Body of pancreas (tissue), 4 donors: ENCODE data around the gene RAMP1. TPM values are rescaled to one million over a fixed set of nuclear protein-coding genes. Genes with fewer than 3 reads are reported as not detected.
A peak's percentile ranks its signal among the peaks of the same experiment; 100 is the strongest.

Experiments used
- ATAC-seq: fragments of 150-250 bp; one replicate; pipeline ENCODE4 v1.9.1; 2016
- DNase-seq, 4 donors: peaks; one replicate each; pipeline ENCODE4 v3.0.0-alpha.2; 2019
- H3K27ac ChIP-seq, 4 donors: fragments of 200-600 bp; sonication (generic); 1 replicate in 3 of 4; 2 replicates in 1 of 4; pipeline versions ENCODE4 v1.5.1 to v1.6.1; 2016 to 2019; ENCODE audit warnings: mild to moderate bottlenecking in 1 of 4, mixed read lengths in 1 of 4, moderate library complexity in 1 of 4
- H3K27me3 ChIP-seq, 2 donors: fragments of 200-600 bp; sonication (generic); one replicate each; pipeline ENCODE4 v1.6.0; 2016; ENCODE audit warnings: mild to moderate bottlenecking in 1 of 2
- H3K36me3 ChIP-seq, 2 donors: fragments of 200-600 bp; sonication (generic); replicated peaks in 1 of 2; 2 replicates each; pipeline ENCODE4 v1.5.1; 2016; ENCODE audit warnings: low read depth in 2 of 2; ENCODE audit not compliant: insufficient read depth in 1 of 2
- H3K4me1 ChIP-seq: fragments of 200-600 bp; sonication (generic); one replicate; pipeline ENCODE4 v1.6.0; 2016
- H3K4me3 ChIP-seq, 2 donors: fragments of 200-600 bp; sonication (generic); 1 replicate in 1 of 2; 2 replicates in 1 of 2; pipeline ENCODE4 v1.5.1; 2016 to 2019
- H3K9me3 ChIP-seq, 3 donors: fragments of 200-600 bp; sonication (generic); 1 replicate in 2 of 3; 2 replicates in 1 of 3; pipeline ENCODE4 v1.5.1; 2016
- POLR2A ChIP-seq, 3 donors: fragments of 450-650 bp; IDR thresholded peaks; one replicate each; pipeline ENCODE4 v1.6.1; 2016; ENCODE audit warnings: antibody characterized with exemption in 3 of 3, mild to moderate bottlenecking in 2 of 3
- WGBS, 2 donors: methylation state at CpG; one replicate each; pipeline ENCODE4 v1.1.5; 2017; 5-methylcytosine and 5-hydroxymethylcytosine counted together
- intact Hi-C: fragments of 100-400 bp; cut with DNase I; formaldehyde crosslinking; loops from one replicate; pipeline ENCODE4 v1.15.1; 2023
- total RNA-seq, 2 donors: library from RNA; depleted of rRNA; stranded (reverse); fragments of >200 nt; gene quantifications; one replicate each; pipeline ENCODE4 v1.1.0, GENCODE V29; 2016
- TF ChIP-seq, protein P1 (sequence below), 7 experiments: fragments of 450-650 bp in 4 of 7; fragments of 200-600 bp in 3 of 7; sonication (generic) in 3 of 7; IDR thresholded peaks; one replicate each; pipeline ENCODE4 v1.5.1; 2016 to 2019; ENCODE audit warnings: antibody characterized with exemption in 7 of 7

RAMP1 gene
- total RNA-seq, 2 donors from 2014 or later, result 74.2 to 85.4 TPM

GRCh38 chr2:237879991-237880560 is 20.7 kb downstream of the RAMP1 start:
- H3K9me3 ChIP-seq, result no peaks in the 10 kb centered on the region
- H3K4me1 ChIP-seq, result peaks cover 23% of the 10 kb centered on the region
- WGBS, 2 donors, result 94 to 96% methylated on average over 12 of the region's 12 CpGs
- no peaks in the 10 kb centered on the region for H3K27me3 ChIP-seq
- DNase-seq (peak in 2 of 4 donors; percentile 1), ATAC-seq (no peak)
- H3K27ac ChIP-seq, result no peak overlapping the region
- TF ChIP-seq, protein P1, sequence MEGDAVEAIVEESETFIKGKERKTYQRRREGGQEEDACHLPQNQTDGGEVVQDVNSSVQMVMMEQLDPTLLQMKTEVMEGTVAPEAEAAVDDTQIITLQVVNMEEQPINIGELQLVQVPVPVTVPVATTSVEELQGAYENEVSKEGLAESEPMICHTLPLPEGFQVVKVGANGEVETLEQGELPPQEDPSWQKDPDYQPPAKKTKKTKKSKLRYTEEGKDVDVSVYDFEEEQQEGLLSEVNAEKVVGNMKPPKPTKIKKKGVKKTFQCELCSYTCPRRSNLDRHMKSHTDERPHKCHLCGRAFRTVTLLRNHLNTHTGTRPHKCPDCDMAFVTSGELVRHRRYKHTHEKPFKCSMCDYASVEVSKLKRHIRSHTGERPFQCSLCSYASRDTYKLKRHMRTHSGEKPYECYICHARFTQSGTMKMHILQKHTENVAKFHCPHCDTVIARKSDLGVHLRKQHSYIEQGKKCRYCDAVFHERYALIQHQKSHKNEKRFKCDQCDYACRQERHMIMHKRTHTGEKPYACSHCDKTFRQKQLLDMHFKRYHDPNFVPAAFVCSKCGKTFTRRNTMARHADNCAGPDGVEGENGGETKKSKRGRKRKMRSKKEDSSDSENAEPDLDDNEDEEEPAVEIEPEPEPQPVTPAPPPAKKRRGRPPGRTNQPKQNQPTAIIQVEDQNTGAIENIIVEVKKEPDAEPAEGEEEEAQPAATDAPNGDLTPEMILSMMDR (IDR thresholded peaks at IDR 0.05), result no peak
- no peak for TF ChIP-seq POLR2A (IDR thresholded peaks at IDR 0.05)
- intact Hi-C loops, result no loop called here
- H3K4me3 ChIP-seq, result no peak overlapping the region
- no peaks in the 10 kb centered on the region for H3K36me3 ChIP-seq

DNA sequence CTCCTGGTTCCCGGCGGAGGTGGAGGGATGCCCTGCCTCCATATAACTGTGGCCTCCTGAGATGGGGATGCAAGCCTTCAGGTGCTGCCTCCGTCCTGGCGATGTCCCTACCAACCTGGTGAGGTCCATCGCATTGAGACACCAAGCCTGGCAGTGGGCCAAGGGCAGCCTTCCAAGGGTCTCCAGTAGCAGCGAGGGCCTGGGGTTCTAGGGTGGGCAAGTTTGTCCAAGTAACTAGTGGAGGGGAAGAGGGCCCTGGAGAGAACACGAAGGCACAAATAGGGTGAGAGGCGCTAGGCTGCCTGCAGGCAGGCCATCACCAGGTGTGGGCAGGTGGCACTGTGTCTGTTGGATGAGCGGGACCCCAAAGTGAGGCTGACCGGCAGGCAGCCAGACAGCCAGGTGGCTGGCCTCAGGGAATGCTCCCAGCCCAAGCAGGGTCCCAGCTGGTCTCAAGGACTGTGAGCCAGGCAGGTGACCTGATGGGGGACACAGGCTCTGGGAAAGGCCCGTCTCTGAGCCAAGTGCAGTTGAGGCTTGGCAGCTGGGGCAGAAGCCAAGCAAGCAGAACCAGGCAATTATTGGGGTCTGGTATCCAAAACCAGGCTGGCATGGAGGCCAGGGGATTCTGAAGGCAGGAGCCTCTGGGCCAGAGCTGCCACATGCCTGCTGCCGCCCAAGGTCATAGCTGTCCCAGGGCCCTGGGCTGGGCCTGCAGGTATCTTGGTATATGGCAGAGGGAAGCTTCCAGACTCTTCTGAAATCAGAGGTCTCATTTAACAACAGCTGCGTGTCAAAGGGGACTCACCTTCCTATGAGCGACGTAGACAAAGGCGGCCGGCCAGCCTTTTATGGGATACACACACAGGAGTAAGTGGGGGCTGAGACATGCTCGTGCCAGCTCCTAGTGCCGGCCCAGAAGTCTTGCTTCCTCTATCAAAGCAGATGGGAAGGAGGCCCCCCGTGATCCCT is 23.4 kb downstream of the RAMP1 start:
- Histone ChIP-seq H3K27me3 (no peaks in the 10 kb centered on the region), H3K9me3 (no peaks in the 10 kb centered on the region), H3K36me3 (no peaks in the 10 kb centered on the region), H3K27ac (peak overlapping the region in 3 of 4 donors; percentile 29 to 50 (median 49)), H3K4me1 (peaks cover 30% of the 10 kb centered on the region), H3K4me3 (no peak overlapping the region)
- WGBS, 2 donors, result 62 to 70% methylated on average over 17 to 20 of the region's 20 CpGs
- peak; percentile 35 to 64 (median 58) for DNase-seq
- TF ChIP-seq, protein P1 (IDR thresholded peaks at IDR 0.05), result no peak
- no peak for TF ChIP-seq POLR2A (IDR thresholded peaks at IDR 0.05)
- intact Hi-C loops, result no loop called here
- peak; percentile 43 for ATAC-seq

DNA sequence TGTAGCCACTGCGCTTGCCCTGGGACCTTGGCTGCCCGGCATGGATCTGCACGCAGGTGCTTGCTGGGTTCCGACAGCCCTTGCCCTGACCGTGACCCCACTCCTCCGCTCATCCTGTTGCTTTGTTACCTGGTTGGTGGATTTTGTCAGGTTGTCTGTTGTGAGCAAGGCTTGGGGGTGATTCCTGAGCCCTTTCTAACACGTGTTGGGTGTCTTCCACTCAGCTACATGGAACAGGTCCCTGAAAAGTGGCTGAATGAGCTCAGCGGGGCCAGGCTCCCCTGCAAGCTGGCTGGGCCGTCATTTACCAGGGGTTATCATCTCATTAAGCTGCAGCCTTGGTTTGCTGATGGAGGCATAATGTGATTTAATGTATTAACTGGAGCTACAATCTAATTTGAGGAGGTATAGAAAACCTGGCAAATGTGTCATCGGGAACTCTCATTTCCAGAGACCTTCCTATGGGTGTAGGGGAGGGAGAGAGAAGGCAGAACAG is 24.6 kb downstream of the RAMP1 start:
- no peaks in the 10 kb centered on the region for H3K36me3 ChIP-seq
- no peaks in the 10 kb centered on the region for H3K27me3 ChIP-seq
- intact Hi-C loops, result no loop called here
- H3K27ac ChIP-seq, result no peak overlapping the region
- H3K4me1 ChIP-seq, result peaks cover 33% of the 10 kb centered on the region
- TF ChIP-seq, protein P1 (IDR thresholded peaks at IDR 0.05), result no peak
- TF ChIP-seq POLR2A (IDR thresholded peaks at IDR 0.05), result no peak
- DNase-seq, result no peak
- no peak overlapping the region for H3K4me3 ChIP-seq
- whole genome bisulfite sequencing, 2 donors, result 87 to 93% methylated on average over 5 to 10 of the region's 10 CpGs
- no peaks in the 10 kb centered on the region for H3K9me3 ChIP-seq
- no peak for ATAC-seq

- Histone ChIP-seq H3K27me3 (no peaks in the 10 kb centered on the region), H3K4me3 (no peak overlapping the region), H3K9me3 (no peaks in the 10 kb centered on the region), H3K4me1 (peaks cover 33% of the 10 kb centered on the region), H3K27ac (peak overlapping the region in 1 of 4 donors; percentile 55), H3K36me3 (no peaks in the 10 kb centered on the region)
- ATAC-seq (no peak), DNase-seq (no peak)
- TF ChIP-seq, protein P1 (IDR thresholded peaks at IDR 0.05), result no peak
- no peak for TF ChIP-seq POLR2A (IDR thresholded peaks at IDR 0.05)
- intact Hi-C loops, result no loop called here
- WGBS, 2 donors, result 85 to 87% methylated on average over 4 to 13 of the region's 13 CpGs
These were observed 25.3 kb downstream of the RAMP1 start for GRCh38 chr2:237884681-237885080.
